Midbrain (tissue), 1 donor: Measurements from ENCODE around the gene COL23A1.

ENCODE experiments used
- DNase-seq: peaks from one replicate; lab custom pipeline; 2025; lab: John Stamatoyannopoulos, UW

The COL23A1 gene

GRCh38 chr5:178531786-178532185 lies 58.4 kb downstream of the COL23A1 start:
- DNase-seq = no peak

- no peak for DNase-seq
These were observed 59.7 kb downstream of the COL23A1 start for GRCh38 chr5:178530526-178530925.

- no peak for DNase-seq
These were observed 61.1 kb downstream of the COL23A1 start for GRCh38 chr5:178529080-178529479.

GRCh38 chr5:178527458-178528307 lies 62.5 kb downstream of the COL23A1 start:
- DNase-seq = no peak

GRCh38 chr5:178526773-178527457 lies 63.3 kb downstream of the COL23A1 start:
- DNase-seq = no peak

GRCh38 chr5:178525906-178526732 lies 64.1 kb downstream of the COL23A1 start:
- DNase-seq = no peak

- no peak for DNase-seq
These were observed 65.9 kb downstream of the COL23A1 start for GRCh38 chr5:178524093-178524882.

GRCh38 chr5:178522361-178522760 lies 67.8 kb downstream of the COL23A1 start:
- no peak for DNase-seq

- no peak for DNase-seq
These were observed 69.3 kb downstream of the COL23A1 start for GRCh38 chr5:178520851-178521250.

GRCh38 chr5:178519804-178520203 lies 70.4 kb downstream of the COL23A1 start:
- no peak for DNase-seq

- no peak for DNase-seq
These were observed 71.0 kb downstream of the COL23A1 start for GRCh38 chr5:178519155-178519554.

- no peak for DNase-seq
These were observed 73.5 kb downstream of the COL23A1 start for GRCh38 chr5:178516504-178517235.

GRCh38 chr5:178515776-178516503 lies 74.3 kb downstream of the COL23A1 start:
- DNase-seq = no peak

- no peak for DNase-seq
These were observed 75.3 kb downstream of the COL23A1 start for GRCh38 chr5:178514851-178515418.

- DNase-seq = no peak
These were observed 79.0 kb downstream of the COL23A1 start for GRCh38 chr5:178511172-178511571.

GRCh38 chr5:178509491-178510057 lies 80.6 kb downstream of the COL23A1 start:
- DNase-seq = no peak

- no peak for DNase-seq
These were observed 82.9 kb downstream of the COL23A1 start for GRCh38 chr5:178507151-178507932.

GRCh38 chr5:178505639-178506407 lies 84.4 kb downstream of the COL23A1 start:
- no peak for DNase-seq
